Measurements from ENCODE around the gene PANK1. TPM values are rescaled to one million over a fixed set of nuclear protein-coding genes. Genes with fewer than 3 reads are reported as not detected.
A peak's percentile ranks its signal among the peaks of the same experiment; 100 is the strongest.

PANK1 gene
- total and polyA plus RNA-seq, 2 of the 4 experiments (the other 2 are of a cell fraction): 3.0 to 8.8 TPM

DNA sequence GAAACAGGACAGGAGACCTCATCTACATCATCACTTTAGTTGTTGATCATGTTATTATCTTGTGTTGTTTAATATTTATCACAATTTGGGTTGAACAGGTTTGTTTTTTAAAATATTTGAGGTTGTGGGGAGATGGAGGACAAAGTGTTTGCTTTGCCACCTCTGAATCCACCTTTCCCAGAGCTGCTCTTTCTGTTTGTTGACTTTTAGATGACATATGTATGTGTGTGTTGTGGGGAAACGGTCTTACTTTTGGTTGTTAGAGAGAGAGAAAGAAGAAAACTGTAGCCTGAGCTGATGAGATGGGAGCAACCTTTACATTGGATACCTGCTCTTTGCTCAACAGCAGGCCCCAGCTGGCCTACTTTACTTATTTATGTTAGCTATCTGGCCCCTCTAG, 90.6 kb downstream of the PANK1 start:
- Histone ChIP-seq H4K20me1 (ENCODE audit: insufficient read depth, low read length) (no peaks in the 10 kb centered on the region), H3K9ac (ENCODE audit: low read depth, low read length) (no peak overlapping the region), H4K91ac (ENCODE audit: insufficient read depth, low read depth, low read length) (no peak overlapping the region; the same call in 1 of the 2 replicates), H3K4ac (ENCODE audit: low read depth, low read length) (peak overlapping the region; percentile 68; the same call in 1 of the 2 replicates), H3K56ac (ENCODE audit: extremely low read depth, insufficient read depth, low read length) (no peak overlapping the region), H3K14ac (replicated peaks; ENCODE audit: low read depth, low read length) (peak overlapping the region; percentile 62; the same call in 1 of the 2 replicates), H3K4me1 (ENCODE audit: control insufficient read depth, insufficient read depth, low read length) (peaks cover 4% of the 10 kb centered on the region; the same call in 1 of the 2 replicates), H4K5ac (ENCODE audit: low read depth, low read length) (peak overlapping the region; percentile 4; the same call in 1 of the 2 replicates), H3K23ac (ENCODE audit: low read depth, low read length) (0 out of 2 replicates have a peak overlapping the region, but pooled peaks have one; percentile 38), H3K18ac (ENCODE audit: low read depth, low read length) (peak overlapping the region; percentile 11; the same call in 1 of the 2 replicates), H3K9me1 (ENCODE audit: insufficient read depth, low read length) (peaks cover 5% of the 10 kb centered on the region), H3K4me2 (ENCODE audit: low read depth, low read length) (no peak overlapping the region), H4K8ac (ENCODE audit: low read depth in 2 of 2, low read length in 2 of 2) (no peak overlapping the region), H2AK9ac (replicated peaks; ENCODE audit: low read depth, low read length, poor library complexity) (no peak overlapping the region), H2BK5ac (ENCODE audit: low read depth, low read length, poor library complexity, severe bottlenecking) (peak overlapping the region; percentile 33), H2BK120ac (ENCODE audit: low read depth, low read length) (peak overlapping the region; percentile 76; the same call in 1 of the 2 replicates), H2BK15ac (ENCODE audit: low read depth, low read length) (peak overlapping the region; percentile 91; the same call in 2 of the 3 replicates), H3K27ac (ENCODE audit: insufficient read depth, low read length) (no peak overlapping the region), H3K4me3 (ENCODE audit: insufficient read depth, low read depth, low read length) (no peak overlapping the region), H3K79me1 (ENCODE audit: low read depth in 1 of 2, low read length in 2 of 2) (no peaks in the 10 kb centered on the region), H3K36me3 (ENCODE audit: control insufficient read depth, insufficient read depth, low read length) (no peaks in the 10 kb centered on the region), H3K27me3 (ENCODE audit: control insufficient read depth, insufficient read depth, low read length) (no peaks in the 10 kb centered on the region), H2AK5ac (ENCODE audit: low read depth, low read length) (0 out of 2 replicates have a peak overlapping the region, but pooled peaks have one; percentile 68), H3K9me3 (ENCODE audit: control insufficient read depth, insufficient read depth, low read length) (no peaks in the 10 kb centered on the region), H2AFZ (replicated peaks; ENCODE audit: low read length, poor library complexity) (no peak overlapping the region), H2BK20ac (ENCODE audit: low read depth, low read length) (peak overlapping the region; percentile 90)
- intact Hi-C loops (cut with micrococcal nuclease) (loop anchor here (5.0 kb wide), 1 partner anchor 37 kb away; no protein-coding TSS in a partner anchor), in situ Hi-C loops (cut with MboI; ENCODE audit: low sequenced_read_pairs) (no loop called here), dilution Hi-C loops (cut with HindIII; ENCODE audit: low sequenced_read_pairs, unreplicated experiment) (no loop called here)
- BruUV-seq (replicated peaks): no TSS peak
- no peak for DNase-seq
- WGBS, 2 experiments (ENCODE audit: extremely low coverage in 2 of 2, insufficient read length in 1 of 2): no CpG with 5 or more reads among the region's 1 CpG
- TF ChIP-seq, protein P1, sequence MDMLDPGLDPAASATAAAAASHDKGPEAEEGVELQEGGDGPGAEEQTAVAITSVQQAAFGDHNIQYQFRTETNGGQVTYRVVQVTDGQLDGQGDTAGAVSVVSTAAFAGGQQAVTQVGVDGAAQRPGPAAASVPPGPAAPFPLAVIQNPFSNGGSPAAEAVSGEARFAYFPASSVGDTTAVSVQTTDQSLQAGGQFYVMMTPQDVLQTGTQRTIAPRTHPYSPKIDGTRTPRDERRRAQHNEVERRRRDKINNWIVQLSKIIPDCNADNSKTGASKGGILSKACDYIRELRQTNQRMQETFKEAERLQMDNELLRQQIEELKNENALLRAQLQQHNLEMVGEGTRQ (IDR thresholded peaks at IDR 0.05; ENCODE audit: low read depth, low read length): no peak
- TF ChIP-seq MAZ (IDR thresholded peaks at IDR 0.05; ENCODE audit: borderline replicate concordance, low read depth, low read length): no peak
- CTCF ChIA-PET: no interaction called here
- no peak for ATAC-seq (ENCODE audit: low read depth)
- POLR2A ChIA-PET (ENCODE audit: unreplicated experiment): no interaction called here

Measured in IMR-90 (cell line).